Lower leg skin (tissue), 3 donors: Measurements from ENCODE around the gene EMB.
"Not testable (repeated sequence)": the region's sequence is repeated elsewhere in the genome, so short reads cannot be mapped to it uniquely, and the experiment has no call there.

ENCODE experiments used
- POLR2A ChIP-seq, 2 donors: fragments of 450-650 bp; IDR thresholded peaks; one replicate each; pipeline ENCODE4 v1.6.1; 2016 to 2017; ENCODE audit warnings: antibody characterized with exemption in 2 of 2, mild to moderate bottlenecking in 1 of 2, moderate library complexity in 1 of 2
- TF ChIP-seq, protein P1 (sequence below), 3 donors: fragments of 450-650 bp; IDR thresholded peaks; one replicate each; pipeline ENCODE4 v1.5.1; 2016; ENCODE audit warnings: antibody characterized with exemption in 3 of 3, mild to moderate bottlenecking in 3 of 3, moderate library complexity in 2 of 3

DNA sequence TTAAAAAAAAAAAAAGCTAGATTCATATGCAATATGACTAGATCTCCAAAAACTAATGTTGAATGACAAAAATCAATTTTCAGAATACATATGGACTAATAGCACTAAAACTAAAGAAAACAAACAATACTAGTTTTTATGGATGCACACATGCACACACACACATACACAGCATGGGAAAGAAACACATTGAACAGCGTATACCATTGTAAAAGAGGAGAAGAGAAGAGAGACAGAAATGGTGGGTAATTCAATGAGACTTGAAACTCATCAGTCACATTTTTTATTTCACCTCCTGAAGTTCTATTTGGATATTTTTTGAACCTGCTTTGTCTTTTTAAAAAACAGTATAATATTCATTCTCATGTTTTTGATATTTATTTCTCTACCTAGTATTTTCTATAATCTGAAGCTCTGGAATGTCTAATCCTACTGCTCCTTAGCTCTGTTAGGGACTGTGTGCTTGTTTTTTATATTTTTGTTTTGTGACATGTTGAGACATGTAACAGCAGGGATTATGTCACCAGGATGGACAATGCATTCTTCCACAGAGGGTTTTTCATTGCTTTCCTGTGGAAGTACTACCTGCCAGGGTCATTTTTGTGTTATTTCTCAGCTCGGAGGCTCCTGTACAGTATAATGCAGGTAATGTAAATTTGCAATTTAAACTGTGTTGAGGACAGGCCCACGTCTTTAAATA is 17.8 kb downstream of the EMB start:
- TF ChIP-seq, protein P1, sequence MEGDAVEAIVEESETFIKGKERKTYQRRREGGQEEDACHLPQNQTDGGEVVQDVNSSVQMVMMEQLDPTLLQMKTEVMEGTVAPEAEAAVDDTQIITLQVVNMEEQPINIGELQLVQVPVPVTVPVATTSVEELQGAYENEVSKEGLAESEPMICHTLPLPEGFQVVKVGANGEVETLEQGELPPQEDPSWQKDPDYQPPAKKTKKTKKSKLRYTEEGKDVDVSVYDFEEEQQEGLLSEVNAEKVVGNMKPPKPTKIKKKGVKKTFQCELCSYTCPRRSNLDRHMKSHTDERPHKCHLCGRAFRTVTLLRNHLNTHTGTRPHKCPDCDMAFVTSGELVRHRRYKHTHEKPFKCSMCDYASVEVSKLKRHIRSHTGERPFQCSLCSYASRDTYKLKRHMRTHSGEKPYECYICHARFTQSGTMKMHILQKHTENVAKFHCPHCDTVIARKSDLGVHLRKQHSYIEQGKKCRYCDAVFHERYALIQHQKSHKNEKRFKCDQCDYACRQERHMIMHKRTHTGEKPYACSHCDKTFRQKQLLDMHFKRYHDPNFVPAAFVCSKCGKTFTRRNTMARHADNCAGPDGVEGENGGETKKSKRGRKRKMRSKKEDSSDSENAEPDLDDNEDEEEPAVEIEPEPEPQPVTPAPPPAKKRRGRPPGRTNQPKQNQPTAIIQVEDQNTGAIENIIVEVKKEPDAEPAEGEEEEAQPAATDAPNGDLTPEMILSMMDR (IDR thresholded peaks at IDR 0.05), result not testable (repeated sequence)
- TF ChIP-seq POLR2A (IDR thresholded peaks at IDR 0.05), result not testable (repeated sequence)
